HUDEP-2 (cell line): ENCODE data around the gene WDR36.
"Not testable (repeated sequence)": the region's sequence is repeated elsewhere in the genome, so short reads cannot be mapped to it uniquely, and the experiment has no call there.

Experiments
- DNase-seq, 76 experiments: peaks; one replicate each; lab custom pipeline; 2025; ENCODE audit not compliant: unreplicated experiment in 76 of 76; lab: John Stamatoyannopoulos, UW

Gene WDR36

GRCh38 chr5:111134864-111135263 is 42.7 kb downstream of the WDR36 start:
- DNase-seq, result no peak

DNA sequence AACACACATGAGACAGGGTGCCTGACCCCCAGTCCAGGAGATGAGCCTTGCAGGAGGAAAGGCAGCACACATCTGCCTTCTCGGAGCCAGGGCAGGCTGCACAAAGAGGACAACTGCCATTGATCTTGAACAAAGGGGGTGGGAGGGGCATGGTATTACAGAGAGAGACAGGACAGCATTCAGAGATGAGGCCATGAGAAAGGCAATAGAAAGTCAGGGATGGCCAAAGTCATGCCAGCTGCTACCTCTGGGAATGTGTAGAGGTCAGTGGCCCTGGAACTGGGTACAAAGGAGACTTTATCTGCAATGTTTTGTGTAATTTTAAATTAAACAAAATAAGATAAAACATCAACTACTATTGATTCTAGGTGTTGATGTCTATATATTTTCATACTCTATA is 43.2 kb downstream of the WDR36 start:
- DNase-seq, result no peak

DNA sequence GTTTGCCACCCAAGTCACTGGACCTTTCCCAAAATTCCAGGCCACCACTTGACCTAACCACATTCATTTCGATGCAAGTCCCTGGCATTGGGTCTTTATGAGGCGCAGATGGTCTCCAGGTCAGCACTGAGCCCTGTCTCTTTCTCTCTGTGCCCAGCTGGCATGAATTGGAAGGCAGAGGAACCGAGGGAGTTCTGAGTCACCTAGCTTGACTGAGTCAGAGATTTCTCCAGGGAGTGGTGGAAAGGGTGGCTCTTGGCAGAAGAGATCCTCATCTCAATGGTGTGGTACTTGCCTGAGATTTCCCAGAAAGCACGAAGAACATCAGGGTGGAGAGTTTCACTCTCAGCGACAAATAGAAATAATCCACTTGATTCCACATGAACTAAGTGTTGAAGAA is 43.8 kb downstream of the WDR36 start:
- no peak for DNase-seq

DNA sequence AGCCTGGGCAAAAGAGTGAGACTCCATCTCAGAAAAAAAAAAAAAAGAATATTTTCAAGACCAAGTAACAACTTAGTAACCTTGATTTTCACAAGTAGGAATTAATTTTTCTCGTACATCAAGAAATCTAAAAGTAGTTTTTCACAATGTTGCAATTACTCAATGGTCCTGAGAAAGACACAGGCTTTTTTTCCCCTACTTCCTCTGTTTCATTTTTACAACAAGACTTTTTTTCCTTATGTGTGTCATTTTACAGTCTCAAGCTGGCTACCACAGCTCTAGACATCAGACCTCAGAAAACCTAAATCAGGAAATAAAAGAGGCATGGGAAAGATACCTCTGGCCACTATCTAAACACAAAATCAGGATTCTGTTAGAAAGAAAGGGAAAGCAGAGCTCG is 45.9 kb downstream of the WDR36 start:
- DNase-seq, result no peak

GRCh38 chr5:111141471-111141870 is 49.3 kb downstream of the WDR36 start:
- not testable (repeated sequence) for DNase-seq

- no peak for DNase-seq
Observed at GRCh38 chr5:111142932-111143331, 50.8 kb downstream of the WDR36 start.

DNA sequence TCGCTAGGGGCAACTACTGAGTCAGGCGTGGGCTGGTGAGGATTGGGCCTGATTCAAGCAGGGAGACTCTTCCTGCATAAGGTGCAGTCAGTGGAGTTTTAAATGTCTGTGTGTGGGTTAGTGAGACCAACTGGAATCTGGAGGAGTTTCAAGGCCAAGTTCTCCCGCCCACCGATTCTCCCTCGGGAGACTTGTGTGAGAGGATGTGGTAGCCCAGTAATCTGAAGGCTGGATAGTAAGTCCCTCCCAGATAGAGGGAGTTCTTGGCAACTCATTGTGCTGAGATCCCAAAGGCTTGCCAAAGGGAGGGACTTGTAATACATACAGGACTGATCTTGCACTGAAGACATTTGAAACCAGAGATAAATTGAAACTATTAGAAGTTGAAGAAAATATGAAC is 51.8 kb downstream of the WDR36 start:
- no peak for DNase-seq

- DNase-seq, result no peak
Observed at GRCh38 chr5:111144352-111144930, 52.3 kb downstream of the WDR36 start.

- DNase-seq, result no peak
Observed at GRCh38 chr5:111146053-111146452, 53.9 kb downstream of the WDR36 start.

GRCh38 chr5:111147502-111147901 is 55.4 kb downstream of the WDR36 start:
- no peak for DNase-seq

DNA sequence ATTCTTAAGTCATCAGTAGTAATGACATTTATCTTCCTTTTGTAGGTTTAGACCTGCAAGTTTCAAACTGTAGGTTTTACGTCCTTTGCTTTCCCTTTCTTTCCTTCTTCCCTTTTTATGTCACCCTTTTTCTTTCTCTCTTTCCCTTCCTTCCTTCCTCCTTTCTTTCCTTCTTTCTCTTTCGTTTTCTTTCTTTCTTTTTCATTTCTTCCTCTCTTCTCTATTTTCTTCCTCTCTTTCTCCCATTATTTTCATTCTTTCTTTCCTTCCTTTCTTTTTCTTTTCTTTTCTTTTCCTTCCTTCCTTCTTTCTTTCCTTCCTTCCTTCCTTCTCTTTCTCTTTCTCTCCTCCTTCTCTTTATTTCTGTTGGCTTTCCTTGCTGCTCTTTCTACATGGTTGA is 59.9 kb downstream of the WDR36 start:
- no peak for DNase-seq

DNA sequence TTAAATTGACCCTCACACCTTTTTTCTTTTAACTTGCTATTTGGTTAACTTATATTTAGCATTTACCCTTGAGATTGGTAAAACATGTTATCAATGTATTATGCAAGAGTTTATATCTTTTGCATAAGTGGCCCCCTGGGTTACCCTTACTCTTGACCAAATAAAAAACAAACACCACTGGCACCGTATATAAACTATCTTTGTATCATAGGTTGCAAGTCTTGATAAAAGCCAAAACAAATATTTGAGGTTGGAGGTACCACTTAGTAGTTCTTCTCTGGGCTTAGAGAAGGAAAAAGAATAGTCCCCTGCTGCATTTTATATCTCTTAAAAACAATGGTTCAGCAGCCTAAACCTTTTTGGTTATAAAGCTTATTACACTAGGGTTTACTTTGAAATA is 61.3 kb downstream of the WDR36 start:
- no peak for DNase-seq

DNA sequence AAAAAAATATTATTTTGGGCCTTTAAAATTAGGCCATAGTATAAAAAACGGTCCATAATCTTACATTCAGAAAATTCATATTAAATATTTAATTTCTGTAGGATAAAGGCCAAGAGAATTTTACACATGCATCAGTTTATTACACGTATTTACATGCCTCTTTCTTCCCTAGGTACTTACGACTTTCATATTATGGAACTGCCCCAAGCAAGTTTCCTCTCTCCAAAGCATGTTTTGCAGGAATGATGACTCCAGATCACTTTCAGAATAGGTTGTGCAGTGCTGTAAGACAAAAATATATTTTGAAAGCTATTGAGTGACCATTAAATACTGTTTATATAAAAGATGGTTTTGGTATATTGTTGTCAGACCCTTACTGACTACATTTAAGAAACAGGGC is 61.8 kb downstream of the WDR36 start:
- no peak for DNase-seq

GRCh38 chr5:111158105-111158744 is 66.1 kb downstream of the WDR36 start:
- peak in 61 of 76 experiments; percentile 2 to 69 (median 32) for DNase-seq

GRCh38 chr5:111159845-111160244 is 67.7 kb downstream of the WDR36 start:
- DNase-seq, result no peak

- DNase-seq, result no peak
Observed at GRCh38 chr5:111163000-111163399, 70.9 kb downstream of the WDR36 start.

DNA sequence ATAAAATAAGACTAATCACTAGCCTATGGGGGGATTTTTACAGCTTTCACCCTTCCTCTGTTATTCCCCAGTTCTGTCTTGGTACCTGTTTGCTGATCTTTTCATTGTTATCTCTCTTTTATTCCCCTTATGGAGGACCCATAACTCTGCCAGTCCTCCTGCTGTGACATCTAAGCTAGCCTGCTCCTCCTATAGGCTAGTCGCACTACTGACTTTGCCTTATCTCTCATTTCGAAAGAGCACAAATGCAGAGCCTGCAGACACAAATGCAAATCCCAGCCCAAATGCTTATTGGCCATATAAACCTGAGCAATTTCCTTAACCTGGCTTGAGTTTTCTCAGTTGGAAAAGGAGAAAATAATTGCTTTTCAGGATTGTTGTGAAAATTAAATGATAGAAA is 72.9 kb downstream of the WDR36 start:
- no peak for DNase-seq

GRCh38 chr5:111167551-111167950 is 75.4 kb downstream of the WDR36 start:
- no peak for DNase-seq

DNA sequence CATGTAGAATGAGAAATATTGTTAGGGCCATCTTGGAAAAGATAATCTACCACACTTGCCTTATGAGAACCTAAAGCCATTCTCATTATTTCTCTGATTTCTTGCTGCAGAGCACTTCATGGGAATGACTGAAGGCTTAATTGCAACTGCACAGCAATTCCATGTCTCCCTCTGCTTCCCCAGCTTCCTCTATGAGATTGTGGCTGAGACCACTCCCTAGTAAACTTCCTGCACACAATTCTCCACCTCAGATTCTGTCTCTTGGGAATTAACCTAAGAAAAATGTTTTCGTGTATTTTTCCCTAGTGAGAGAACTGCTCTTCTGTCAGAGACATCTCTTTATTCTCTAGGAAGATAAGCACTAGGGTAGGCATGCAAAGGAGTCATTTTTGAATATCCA is 76.5 kb downstream of the WDR36 start:
- no peak for DNase-seq

- DNase-seq, result no peak
Observed at GRCh38 chr5:111169269-111169668, 77.1 kb downstream of the WDR36 start.

- DNase-seq, result no peak
Observed at GRCh38 chr5:111170279-111170678, 78.1 kb downstream of the WDR36 start.

DNA sequence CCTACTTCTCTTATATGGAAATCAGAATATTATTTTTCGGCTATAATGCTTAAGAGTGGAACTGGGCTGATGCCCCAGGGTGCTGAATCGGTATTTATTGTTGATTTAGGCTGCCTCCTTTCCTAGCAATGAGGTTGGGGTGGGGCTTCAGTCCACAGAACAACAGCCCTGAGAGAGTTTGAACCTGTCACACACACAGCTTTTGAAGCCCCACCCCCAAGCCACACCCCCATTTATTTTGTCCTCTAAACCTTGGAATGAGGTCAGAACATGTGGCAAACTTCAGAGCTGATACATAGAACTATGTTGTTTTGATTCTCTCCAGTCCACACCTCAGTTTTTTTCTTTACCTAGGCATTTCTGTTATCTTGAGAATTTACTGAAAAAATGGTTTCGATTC is 80.4 kb downstream of the WDR36 start:
- no peak for DNase-seq

- no peak for DNase-seq
Observed at GRCh38 chr5:111173476-111173875, 81.3 kb downstream of the WDR36 start.
